Gastrocnemius medialis (tissue), 4 donors: ENCODE data around the gene TRIM14.

ENCODE experiments used
- POLR2A ChIP-seq, 2 donors: fragments of 450-650 bp; IDR thresholded peaks; one replicate each; pipeline ENCODE4 v1.6.1; 2017; ENCODE audit warnings: antibody characterized with exemption in 2 of 2, mild to moderate bottlenecking in 2 of 2, moderate library complexity in 2 of 2
- TF ChIP-seq, protein P1 (sequence below), 5 experiments: fragments of 450-650 bp in 3 of 5; fragments of 200-600 bp in 2 of 5; sonication (generic) in 2 of 5; IDR thresholded peaks in 4 of 5; conservative IDR thresholded peaks in 1 of 5; 1 replicate in 4 of 5; 2 replicates in 1 of 5; pipeline ENCODE4 v1.5.1; 2016 to 2019; ENCODE audit warnings: antibody characterized with exemption in 5 of 5, mild to moderate bottlenecking in 3 of 5, moderate library complexity in 3 of 5

DNA sequence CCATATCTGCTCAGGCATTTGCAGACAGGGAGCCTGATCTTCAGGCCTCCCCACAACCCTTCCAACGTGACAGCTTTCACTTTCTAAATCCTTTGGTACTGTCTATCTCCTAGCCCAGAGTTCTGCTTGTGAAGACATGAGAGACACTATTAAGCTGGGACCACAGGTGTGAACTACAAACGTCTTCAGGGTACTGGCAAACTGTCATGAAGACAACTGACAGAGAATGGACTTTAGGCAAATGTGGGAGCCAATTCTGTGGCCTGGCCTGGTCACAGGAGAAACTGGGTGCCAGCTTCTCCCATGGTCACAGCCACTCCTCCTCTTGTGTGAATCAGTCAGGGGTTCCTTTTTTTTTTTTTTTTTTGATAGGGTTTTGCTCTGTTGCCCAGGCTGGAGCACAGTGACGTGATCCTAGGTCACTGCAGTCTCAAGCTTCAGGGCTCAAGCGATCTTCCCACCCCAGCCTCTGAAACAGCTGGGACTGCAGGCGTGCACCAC, 10.4 kb downstream of the TRIM14 start:
- TF ChIP-seq, protein P1, sequence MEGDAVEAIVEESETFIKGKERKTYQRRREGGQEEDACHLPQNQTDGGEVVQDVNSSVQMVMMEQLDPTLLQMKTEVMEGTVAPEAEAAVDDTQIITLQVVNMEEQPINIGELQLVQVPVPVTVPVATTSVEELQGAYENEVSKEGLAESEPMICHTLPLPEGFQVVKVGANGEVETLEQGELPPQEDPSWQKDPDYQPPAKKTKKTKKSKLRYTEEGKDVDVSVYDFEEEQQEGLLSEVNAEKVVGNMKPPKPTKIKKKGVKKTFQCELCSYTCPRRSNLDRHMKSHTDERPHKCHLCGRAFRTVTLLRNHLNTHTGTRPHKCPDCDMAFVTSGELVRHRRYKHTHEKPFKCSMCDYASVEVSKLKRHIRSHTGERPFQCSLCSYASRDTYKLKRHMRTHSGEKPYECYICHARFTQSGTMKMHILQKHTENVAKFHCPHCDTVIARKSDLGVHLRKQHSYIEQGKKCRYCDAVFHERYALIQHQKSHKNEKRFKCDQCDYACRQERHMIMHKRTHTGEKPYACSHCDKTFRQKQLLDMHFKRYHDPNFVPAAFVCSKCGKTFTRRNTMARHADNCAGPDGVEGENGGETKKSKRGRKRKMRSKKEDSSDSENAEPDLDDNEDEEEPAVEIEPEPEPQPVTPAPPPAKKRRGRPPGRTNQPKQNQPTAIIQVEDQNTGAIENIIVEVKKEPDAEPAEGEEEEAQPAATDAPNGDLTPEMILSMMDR (IDR thresholded peaks at IDR 0.05 in 4 of 5, conservative IDR thresholded peaks at IDR 0.05 in 1 of 5): no peak
- TF ChIP-seq POLR2A (IDR thresholded peaks at IDR 0.05): no peak
